NCI-H1092 (cell line): Measurements from ENCODE around the gene ZNF80.
"Not testable (repeated sequence)": the region's sequence is repeated elsewhere in the genome, so short reads cannot be mapped to it uniquely, and the experiment has no call there.

Experiments used
- DNase-seq: peaks from one replicate; lab custom pipeline; 2025; lab: John Stamatoyannopoulos, UW

Gene ZNF80

GRCh38 chr3:114237478-114237877, at the start of gene ZNF80:
Gene ZNF80, minus strand, starts transcription at chr3:114237578. Its CDS starts 504 bp downstream, at chr3:114237074.
- not testable (repeated sequence) for DNase-seq

GRCh38 chr3:114286266-114286665, 48.9 kb upstream of the ZNF80 start:
- no peak for DNase-seq

- DNase-seq, result no peak
Measured at GRCh38 chr3:114285648-114286230, 48.4 kb upstream of the ZNF80 start.

- DNase-seq, result no peak
Measured at GRCh38 chr3:114284644-114285043, 47.3 kb upstream of the ZNF80 start.

GRCh38 chr3:114276856-114277255, 39.5 kb upstream of the ZNF80 start:
- not testable (repeated sequence) for DNase-seq

- DNase-seq, result no peak
Measured at GRCh38 chr3:114274929-114275328, 37.6 kb upstream of the ZNF80 start.

- no peak for DNase-seq
Measured at GRCh38 chr3:114272271-114272670, 34.9 kb upstream of the ZNF80 start.

GRCh38 chr3:114270019-114270418, 32.6 kb upstream of the ZNF80 start:
- no peak for DNase-seq

GRCh38 chr3:114260152-114260551, 22.8 kb upstream of the ZNF80 start:
- DNase-seq, result no peak

GRCh38 chr3:114259566-114259965, 22.2 kb upstream of the ZNF80 start:
- no peak for DNase-seq

GRCh38 chr3:114253505-114253904, 16.1 kb upstream of the ZNF80 start:
- no peak for DNase-seq

- DNase-seq, result no peak
Measured at GRCh38 chr3:114252954-114253353, 15.6 kb upstream of the ZNF80 start.

GRCh38 chr3:114242947-114243346, 5.6 kb upstream of the ZNF80 start:
- no peak for DNase-seq

- no peak for DNase-seq
Measured at GRCh38 chr3:114241262-114241661, 3.9 kb upstream of the ZNF80 start.

GRCh38 chr3:114238146-114238785, 888 bp upstream of the ZNF80 start:
- DNase-seq, result not testable (repeated sequence)

- DNase-seq, result no peak
Measured at GRCh38 chr3:114235431-114235830, 1.9 kb downstream of the ZNF80 start.

- no peak for DNase-seq
Measured at GRCh38 chr3:114234745-114235144, 2.6 kb downstream of the ZNF80 start.

- DNase-seq, result no peak
Measured at GRCh38 chr3:114231616-114232015, 5.8 kb downstream of the ZNF80 start.

- DNase-seq, result no peak
Measured at GRCh38 chr3:114227076-114227475, 10.3 kb downstream of the ZNF80 start.

GRCh38 chr3:114226313-114226712, 11.1 kb downstream of the ZNF80 start:
- no peak for DNase-seq

- no peak for DNase-seq
Measured at GRCh38 chr3:114223143-114223542, 14.2 kb downstream of the ZNF80 start.

- no peak for DNase-seq
Measured at GRCh38 chr3:114221881-114222264, 15.5 kb downstream of the ZNF80 start.

- no peak for DNase-seq
Measured at GRCh38 chr3:114221165-114221880, 16.1 kb downstream of the ZNF80 start.
